8988T (cell line): Measurements from ENCODE around the gene PNMA6E.
"Not testable (repeated sequence)": the region's sequence is repeated elsewhere in the genome, so short reads cannot be mapped to it uniquely, and the experiment has no call there.

Source experiments
- DNase-seq: peaks from one replicate; pipeline ENCODE4 v3.0.0; 2011

PNMA6E gene

DNA sequence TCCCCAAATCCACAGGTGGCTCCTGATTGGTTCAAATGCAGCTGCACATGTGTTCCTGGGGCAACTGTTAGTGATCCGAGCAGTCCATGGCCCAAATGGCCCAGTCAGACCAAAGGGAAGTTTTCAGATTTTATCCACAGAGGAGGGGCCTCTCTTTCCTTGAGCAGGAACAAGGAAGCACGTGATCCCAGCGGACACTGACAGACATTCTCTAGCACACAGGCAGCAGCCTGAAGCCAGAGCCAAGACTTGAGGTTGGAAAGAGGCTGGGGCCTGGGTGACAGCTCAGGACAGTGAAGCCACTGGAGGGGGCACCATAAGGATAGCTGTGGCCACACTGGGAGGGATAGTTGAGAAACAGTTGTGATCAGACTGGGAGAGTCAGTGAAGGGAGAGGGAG lies 6.6 kb upstream of the PNMA6E start:
- DNase-seq = no peak

DNA sequence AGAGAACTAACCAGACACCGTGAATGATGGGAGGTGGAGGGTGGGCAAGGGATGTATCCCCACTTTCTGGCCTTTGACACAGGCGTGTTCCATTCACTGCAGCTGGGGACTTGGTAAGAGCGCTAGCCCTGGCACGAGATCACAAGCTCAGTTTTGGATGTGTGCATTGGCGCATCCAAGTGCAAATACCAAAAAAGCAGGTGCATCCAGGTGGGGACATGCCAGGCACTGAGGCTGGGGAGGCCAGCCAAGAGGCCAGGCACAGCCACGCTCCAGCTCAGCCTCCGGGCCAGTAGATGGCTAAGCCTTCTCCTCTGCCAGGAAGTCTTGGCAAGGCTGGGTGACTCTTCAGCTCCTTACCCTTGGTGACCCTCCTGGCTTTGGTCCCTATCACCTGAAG lies 5.8 kb upstream of the PNMA6E start:
- DNase-seq = no peak

DNA sequence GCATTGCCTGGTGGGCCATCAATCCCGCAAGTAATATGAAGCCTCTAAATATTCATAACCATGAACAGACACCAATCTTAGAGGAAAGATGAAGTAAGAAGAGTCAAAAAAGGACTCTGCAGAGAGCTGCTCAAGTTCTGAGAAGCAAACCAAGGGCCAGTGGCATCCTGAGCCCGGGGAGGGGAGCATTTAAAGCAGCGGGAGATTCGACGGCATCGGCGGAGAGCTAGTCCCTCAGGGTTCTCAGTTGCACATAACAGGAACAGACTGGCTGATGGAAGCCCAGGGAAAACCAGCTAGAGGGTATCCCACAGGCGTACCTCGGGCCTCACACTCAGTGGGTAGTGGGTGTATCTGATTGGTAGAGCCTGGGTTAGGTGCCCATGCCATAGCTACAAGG lies 4.9 kb upstream of the PNMA6E start:
- DNase-seq = no peak

DNA sequence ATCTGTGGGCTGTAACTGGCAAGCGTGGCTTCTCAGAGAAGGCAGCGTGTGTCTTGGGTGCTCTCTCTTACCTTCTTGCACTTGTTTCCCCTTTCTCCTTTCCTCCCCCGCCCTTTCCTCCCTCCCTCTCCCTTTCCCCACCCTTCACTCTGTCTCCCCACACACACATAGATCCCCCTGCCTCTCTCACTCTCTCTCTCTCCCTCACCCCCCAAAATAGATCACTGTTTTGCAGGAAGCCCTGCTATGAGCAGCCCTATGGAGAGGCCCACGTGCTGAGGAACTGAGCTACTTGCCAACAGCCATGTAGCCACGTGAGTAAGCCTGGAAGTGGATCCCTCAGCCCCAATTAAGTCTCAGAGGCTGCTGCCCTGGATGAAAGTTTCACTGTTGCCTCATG lies 4.3 kb upstream of the PNMA6E start:
- DNase-seq = peak; percentile 3

DNA sequence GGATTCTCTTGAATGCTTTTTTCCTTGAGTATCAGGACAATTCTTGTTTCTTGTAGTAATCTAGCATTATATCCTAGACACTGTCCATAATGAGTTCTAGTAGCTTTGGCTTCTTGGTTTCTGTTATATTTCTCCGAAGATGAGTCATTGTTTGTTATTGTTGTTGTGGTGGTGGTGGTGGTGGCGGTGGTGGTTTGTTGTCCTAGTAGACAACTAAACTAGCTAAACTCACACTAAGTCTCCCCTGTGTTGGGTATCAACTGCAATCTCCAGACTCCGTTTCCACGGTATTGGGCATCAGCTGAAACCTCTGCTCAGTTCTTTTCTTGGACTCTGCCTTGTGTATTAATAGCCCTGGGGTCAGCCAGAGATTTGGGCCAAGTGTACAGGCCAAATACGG lies 3.2 kb upstream of the PNMA6E start:
- DNase-seq = not testable (repeated sequence)

DNA sequence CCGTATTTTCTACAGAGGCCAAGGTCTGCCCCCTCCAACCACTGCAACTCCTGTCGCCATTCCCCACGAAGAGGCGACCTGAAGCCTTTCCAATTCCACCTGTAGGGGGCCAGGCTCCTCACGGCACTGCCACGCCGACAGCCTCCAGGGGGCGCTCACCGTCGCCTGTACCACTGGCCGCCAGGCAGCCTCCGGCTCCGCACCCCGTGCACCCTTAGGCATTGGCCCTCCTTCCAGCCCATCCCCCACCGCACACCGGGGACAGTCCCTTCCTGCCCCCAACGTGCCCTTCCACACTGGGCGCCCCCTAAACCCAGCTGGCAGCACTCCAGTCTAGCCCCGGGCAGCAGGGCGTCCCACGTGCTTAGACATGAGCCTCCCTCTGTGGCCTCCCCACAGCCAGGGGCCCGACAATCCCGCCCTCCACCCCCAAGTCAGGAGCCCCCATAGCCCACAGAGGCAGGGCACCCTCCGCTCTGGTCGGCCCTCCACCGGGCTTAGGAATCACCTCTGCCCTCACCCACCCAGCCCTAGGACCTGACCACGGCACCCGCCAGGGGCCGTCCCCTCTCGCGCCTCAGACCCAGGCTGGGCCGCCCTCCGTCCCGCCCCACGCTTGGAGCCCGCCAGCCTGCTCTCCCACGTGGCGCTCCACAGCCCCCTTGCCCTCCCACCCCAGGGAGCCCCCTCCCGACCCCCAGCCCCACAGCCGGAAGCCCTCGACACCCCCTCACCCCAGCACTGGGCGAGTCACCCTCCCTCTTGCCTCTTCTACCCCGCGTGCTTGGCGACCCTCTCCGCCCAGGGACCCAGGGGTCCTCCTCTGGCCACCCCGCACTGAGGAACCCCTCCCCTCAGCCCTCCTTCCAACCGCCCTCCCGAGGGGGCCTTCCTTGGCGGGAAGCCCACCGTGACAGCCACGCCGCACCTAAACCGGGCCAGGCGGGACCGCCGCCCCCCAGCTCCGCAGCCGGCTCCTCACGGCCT lies 711 bp downstream of the PNMA6E start:
- DNase-seq = peak; percentile 91

DNA sequence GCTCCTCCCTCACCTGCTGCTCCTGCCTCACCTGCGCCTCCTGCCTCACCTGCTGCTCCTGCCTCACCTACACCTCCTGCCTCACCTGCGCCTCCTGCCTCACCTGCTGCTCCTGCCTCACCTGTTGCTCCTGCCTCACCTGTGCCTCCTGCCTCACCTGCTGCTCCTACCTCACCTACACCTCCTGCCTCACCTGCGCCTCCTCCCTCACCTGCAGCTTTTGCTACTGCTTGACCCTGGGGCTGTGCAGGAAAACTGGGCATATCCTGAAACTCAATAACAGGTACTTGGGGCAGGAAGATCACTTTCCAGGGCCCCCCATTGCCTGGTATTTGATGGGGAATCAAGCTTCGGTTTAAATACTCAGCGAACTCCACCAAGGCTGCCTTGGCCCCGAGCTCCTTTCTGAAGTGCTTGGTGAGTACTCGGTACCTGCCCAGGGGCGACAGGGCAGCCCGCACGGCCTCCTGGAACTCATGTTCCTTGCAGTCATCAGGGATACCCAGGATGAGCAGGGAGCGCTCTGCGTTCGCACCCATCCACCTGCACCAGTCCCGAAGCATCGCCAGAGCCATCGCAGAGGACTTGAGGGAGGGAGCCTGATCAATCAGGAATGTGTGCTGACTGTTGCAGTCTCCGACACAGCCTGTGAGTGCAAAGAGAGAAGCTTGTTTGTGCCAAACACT lies 2.7 kb downstream of the PNMA6E start:
- no peak for DNase-seq

DNA sequence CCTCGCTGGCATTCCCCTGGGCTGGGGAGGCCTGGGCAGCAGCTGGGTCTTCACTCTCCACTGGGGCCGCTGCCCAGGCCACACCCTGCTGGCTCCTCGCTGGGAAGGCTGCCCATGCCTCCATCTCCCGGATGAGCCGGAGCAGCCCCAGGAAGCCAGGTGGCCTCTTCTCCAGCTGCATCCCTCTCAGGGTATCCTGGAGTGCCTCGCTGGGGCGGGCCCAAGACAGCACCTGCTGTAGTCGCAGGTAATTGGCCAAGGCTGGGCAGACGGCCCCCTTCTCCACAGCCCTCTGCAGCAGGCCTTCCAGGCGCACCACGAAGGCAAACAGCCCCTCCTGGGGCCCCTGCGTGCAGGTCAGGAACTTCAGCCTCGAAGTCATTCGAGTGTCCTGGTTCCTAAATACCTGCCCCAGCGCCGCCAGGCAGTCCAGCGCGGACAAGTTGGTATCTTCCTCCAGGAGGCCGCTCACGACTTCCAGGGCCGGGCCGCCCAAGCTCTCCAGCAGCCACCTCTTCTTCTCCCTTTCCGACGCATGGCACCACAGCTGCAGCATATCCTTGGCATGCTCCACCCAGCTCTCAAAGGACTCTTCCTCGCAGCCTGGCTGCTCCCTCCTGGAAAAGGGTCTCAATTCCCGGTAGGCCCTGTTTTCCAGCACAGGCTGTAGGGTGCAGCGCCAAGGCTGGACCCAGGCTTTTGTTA lies 3.7 kb downstream of the PNMA6E start:
- DNase-seq = no peak

DNA sequence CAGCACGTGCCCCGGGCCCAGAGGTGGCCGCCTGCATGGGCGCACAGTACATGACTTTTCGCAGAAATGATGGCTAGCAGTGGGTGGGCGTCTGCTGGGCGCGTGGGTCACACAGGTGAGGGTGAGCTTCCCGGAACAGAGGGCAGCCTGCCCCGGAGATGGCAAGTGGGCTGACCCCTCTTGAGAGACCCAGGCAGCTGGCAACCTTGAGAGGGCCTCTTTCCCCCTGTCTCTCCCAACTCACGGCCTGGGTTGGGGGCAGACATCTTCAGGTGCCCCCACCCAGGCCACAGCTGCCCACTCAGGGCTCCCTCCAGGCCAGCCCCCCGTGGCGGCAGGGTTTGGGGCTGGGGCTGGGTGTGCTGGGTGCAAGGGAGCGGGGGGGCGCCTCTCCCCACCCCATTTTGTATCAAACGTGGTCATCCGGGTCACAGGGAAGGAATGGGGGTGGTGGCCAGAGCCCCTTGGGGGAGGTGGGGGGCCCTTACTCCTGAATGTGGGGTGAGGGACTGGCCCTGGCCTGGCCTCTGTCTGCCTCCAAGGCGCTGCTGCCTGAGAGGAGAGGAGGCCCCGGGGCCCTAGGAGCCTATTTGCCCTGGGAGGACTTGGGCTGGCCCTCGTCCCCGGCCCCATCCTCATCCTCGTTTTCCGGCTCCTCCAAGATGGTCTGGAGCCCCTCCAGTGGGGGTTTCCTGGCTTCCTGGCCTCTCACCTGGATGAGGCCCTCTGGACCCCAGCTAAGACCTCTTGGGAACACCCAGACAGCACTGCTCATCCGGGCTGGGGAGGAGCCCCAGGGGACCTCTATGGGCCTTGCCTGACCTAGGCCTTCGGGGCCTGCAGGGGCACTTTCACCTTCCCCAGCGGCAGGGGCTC lies 4.6 kb downstream of the PNMA6E start:
- DNase-seq = no peak

DNA sequence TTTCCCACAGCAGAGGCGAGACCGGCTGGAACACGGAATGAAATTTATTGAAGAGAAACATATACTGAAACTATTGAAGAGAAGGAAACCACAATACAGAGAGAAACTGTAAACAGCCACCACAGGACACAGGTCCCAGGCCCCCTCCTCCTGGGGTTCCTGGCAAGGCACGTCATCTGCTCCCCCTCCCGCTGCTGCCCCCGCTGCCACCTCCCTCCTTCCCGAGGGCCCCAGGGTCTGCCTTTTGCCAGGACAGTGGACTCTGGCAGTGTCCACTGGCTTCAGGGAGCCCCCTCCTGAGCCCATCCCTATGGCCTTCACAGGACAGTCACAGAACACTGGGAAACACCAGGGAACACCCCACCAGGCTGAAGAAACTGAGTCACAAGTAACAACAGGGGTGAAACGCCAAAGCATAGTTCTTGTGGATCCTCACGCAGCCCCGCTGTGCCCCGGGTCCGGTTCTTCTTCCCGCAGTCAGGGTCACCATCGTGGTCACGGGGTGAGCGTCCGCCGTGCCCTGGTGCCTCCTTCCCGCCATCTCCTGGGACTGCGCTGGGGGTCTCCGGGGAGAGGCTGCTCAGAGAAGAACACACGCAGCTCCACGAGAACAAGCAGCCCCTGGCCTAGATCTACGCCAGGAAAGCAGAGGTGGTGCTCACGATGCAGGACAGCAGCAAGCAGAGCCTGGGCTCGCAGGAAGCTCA lies 5.4 kb downstream of the PNMA6E start:
- no peak for DNase-seq

DNA sequence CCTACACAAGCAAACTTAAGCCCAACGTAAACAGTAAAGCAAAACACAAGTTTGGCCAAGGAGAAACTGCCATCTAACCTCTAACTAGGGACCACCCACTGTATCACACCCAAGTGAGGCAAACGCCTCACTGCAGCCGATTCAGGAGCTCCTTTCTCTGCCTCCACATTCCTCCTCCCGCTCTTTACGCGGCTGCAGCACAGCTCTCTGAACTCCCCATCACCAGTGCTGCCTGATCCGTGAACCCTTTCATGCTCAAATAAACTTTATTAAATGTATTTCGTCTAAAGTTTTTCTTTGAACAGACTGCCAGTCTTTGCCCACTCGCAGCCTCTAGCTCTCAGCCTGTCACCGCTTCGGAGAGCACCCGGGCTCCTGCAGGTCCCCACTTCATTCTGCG lies 6.5 kb downstream of the PNMA6E start:
- DNase-seq = no peak

DNA sequence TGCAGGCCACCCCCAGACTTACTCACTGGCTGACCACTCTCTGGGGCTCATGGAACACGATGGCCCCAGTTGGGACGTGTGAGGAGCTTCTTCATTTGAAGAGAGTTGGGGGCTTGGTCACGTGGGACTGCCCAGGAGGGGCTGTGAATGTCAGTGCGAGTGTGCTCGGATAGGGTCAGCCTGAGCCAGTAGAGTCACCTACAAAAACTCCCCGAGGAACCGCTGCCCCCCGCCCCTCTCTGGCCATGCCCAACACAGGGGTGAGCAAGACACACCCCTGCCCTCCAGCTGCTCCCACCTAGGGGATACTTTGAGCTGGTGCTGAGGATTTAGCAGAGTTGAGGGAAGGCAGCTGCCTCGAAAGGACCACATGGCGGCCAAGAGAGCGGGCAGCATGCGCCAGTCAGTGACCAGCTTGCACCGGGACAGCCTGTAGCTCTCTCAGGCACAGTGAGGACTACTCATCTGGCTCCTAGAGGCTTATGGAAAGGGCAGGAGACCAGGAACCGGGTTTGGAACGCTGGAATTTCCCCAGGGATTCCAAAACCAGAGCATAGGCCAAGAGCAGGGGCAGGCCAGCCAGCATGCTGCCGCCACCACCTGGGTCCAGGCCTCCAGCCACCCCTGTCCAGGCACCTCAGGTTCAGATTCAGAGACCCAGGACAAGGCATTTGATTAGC lies 8.4 kb downstream of the PNMA6E start:
- DNase-seq = no peak

DNA sequence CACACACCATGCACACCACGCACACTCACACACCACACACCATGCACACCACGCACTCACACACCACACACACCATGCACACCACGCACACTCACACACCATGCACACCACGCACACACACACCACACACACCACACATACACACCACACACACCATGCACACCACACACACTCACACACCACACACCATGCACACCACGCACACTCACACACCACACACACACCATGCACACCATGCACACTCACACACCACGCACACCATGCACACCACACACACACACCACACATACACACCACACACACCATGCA lies 11.7 kb downstream of the PNMA6E start:
- DNase-seq = not testable (repeated sequence)

DNA sequence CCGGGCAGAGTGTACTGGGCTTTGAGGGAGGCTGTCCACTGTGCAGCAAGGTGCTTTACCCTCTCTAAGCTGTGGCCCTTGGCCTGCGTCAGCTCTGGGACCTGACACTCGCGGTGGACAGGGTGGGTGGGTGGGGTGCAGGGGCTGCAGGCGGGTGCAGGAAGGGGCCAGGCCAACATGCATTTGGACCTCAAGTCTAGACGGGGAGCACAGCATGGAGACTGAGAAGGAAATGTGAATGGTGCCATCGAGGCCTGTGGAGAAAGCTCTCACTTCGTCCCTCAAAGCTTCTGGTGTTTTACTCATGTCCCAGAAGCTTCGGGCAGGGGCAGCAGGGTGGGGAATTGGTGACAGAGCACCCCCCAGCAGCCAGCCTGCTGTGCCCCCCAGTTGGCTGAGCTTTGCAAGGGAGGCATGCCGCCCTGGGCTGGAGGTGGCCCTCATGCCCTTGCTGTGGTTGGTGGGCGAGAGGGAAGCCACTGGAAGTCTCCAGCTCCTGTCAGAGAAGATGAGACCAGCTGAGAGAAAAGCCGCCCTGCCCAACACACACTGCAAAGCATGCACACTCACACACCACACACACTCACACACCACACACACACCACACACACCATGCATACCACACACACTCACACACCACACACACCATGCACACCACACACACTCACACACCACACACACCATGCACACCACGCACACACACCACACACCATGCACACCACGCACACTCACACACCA lies 12.3 kb downstream of the PNMA6E start:
- no peak for DNase-seq

DNA sequence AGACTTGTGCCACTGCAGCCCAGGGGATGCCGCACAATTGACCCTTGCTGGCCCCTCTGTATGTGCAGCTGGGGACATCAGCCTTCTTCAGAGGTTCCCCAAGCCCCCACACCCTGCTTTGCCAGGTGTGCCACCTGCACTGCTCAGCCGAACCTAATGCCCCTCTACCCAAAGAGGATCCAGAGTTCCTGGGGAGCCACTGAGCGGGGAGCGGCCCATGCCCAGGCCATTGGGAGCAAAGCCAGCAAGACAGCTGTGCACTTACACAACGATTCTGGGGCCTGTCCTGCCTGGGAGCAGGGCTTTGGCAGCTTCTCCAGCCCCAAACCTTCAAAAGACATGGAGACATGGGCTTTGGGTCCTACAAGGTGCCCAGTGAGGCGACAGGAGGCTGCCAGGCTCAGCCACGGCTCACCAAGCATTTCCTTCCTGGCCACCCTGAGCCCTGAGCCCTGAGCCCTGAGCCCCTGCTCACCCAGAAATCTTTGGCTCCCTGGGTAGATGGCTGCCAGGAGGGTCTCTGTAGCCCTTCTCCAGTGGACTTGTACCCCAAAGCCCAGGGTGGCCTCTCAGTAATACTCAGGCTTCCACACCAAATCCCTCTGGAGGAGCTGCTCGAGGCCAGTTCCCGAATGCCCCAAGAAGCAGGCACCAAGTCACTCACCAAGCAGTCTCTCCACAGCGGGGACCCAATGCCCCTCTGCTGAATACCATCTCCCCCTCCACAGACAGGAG lies 13.0 kb downstream of the PNMA6E start:
- no peak for DNase-seq

DNA sequence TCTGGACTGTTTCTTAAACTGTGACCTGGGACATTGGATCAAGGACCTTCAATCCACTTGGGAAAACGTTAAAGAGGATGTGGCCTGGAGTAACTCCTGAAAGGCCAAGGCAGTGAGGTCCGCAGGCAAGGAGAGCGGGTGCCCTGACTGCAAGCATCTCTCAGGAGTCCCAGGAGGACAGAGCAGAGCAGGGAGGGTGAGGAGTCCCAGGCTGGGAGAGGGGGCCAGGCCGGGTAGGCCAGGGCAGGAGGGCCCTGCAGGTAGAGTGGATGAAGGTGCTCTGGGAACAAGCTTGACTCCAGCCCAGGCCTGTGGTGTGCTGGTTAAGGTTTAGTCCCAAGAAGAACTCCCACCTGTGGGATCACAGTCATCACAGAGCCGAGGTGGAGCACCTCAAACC lies 13.8 kb downstream of the PNMA6E start:
- DNase-seq = no peak

DNA sequence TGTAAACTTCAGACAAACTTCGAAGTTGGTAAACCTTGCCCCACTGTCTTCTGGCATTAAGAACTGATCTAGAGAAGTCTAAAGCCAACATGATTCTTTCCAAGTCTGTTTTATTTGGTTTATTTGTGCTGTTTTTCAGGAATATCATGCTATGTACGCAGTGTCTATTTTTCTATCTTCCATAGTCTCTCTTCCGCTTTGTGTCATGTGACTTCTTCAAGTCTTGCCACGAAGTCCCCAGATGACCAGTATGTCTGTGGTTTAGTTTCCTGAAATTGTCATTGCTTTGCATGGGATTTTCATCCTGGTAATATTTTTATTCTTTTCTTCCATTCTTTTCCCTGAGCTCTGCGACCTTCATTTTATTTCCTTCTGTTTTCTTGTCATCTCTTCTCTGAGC lies 15.1 kb downstream of the PNMA6E start:
- DNase-seq = no peak

DNA sequence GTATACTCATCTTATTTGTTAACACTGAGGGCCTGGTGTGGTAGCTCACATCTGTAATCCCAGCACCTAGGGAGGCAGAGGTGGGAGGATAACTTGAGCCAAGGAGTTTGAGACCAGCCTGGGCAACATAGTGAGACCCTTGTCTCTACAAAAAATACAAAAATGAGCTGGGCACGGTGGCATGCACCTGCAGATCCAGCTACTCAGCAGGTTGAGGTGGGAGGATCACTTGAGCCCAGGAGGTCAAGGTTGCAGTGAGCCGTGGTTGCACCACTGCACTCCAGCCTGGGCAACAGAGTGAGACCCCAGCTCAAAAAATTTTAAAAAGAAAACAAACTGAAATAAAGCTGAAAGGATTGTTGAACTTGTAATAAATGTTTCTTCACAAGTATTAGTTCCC lies 16.2 kb downstream of the PNMA6E start:
- DNase-seq = not testable (repeated sequence)

DNA sequence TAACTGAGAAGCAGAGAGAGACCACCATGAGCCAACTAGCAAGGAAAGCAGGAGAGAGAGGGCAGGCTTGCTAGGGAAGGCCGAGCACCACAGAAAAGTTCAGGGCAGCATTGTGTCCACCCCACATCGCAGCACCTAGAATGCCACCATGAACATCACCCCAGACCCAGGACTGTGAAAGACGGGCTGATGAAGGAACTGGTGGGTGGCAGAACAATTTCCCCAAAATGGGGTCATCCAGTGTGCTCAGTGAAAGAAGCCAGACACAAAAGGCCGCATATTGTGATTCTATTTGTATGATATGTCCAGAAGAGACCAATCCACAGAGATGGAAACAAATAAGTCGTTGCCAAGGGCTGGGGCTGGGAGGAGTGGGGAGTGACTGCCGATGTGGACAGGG lies 16.8 kb downstream of the PNMA6E start:
- no peak for DNase-seq
